ENCODE results near the gene PPIL6.

PPIL6 gene

GRCh38 chr6:109383438-109383940 is 56.9 kb downstream of the PPIL6 start:
- no peak for DNase-seq (ENCODE audit: low read depth)
- peak overlapping the region; percentile 96; the same call in 1 of the 2 replicates for H3K4me3 ChIP-seq (ENCODE audit: low read depth, low read length)
- no peak for TF ChIP-seq CTCF (IDR thresholded peaks at IDR 0.05; ENCODE audit: low read depth, low read length, missing control alignments)

GRCh38 chr6:109382576-109383437 is 57.6 kb downstream of the PPIL6 start:
- DNase-seq (ENCODE audit: low read depth), result peak; percentile 89
- TF ChIP-seq CTCF (IDR thresholded peaks at IDR 0.05; ENCODE audit: low read depth, low read length, missing control alignments), result peak; percentile 54
- peak overlapping the region; percentile 96 for H3K4me3 ChIP-seq (ENCODE audit: low read depth, low read length)

GRCh38 chr6:109381747-109382575 is 58.5 kb downstream of the PPIL6 start, which contains the start of gene CD164:
CD164 (minus strand) TSS chr6:109382467; CDS start chr6:109382378, 89 bp downstream.
- DNase-seq (ENCODE audit: low read depth), result peak; percentile 84
- peak within 1 kb of the TSS; percentile 96 for H3K4me3 ChIP-seq (ENCODE audit: low read depth, low read length)
- no peak for TF ChIP-seq CTCF (IDR thresholded peaks at IDR 0.05; ENCODE audit: low read depth, low read length, missing control alignments)

- H3K4me3 ChIP-seq (ENCODE audit: low read depth, low read length), result peak overlapping the region; percentile 96
- DNase-seq (ENCODE audit: low read depth), result no peak
- TF ChIP-seq CTCF (IDR thresholded peaks at IDR 0.05; ENCODE audit: low read depth, low read length, missing control alignments), result no peak
Observed at GRCh38 chr6:109381061-109381746, 59.2 kb downstream of the PPIL6 start.

GRCh38 chr6:109379711-109380110 is 60.7 kb downstream of the PPIL6 start:
- no peak for TF ChIP-seq CTCF (IDR thresholded peaks at IDR 0.05; ENCODE audit: low read depth, low read length, missing control alignments)
- peak overlapping the region; percentile 96 for H3K4me3 ChIP-seq (ENCODE audit: low read depth, low read length)
- no peak for DNase-seq (ENCODE audit: low read depth)

- no peak for DNase-seq (ENCODE audit: low read depth)
- no peak for TF ChIP-seq CTCF (IDR thresholded peaks at IDR 0.05; ENCODE audit: low read depth, low read length, missing control alignments)
- H3K4me3 ChIP-seq (ENCODE audit: low read depth, low read length), result no peak overlapping the region
Observed at GRCh38 chr6:109377717-109378116, 62.7 kb downstream of the PPIL6 start.
